ENCODE measurements around the gene ICAM4. TPM values are rescaled to one million over a fixed set of nuclear protein-coding genes. Genes with fewer than 3 reads are reported as not detected.

ICAM4 gene
- total and polyA plus RNA-seq, 9 of the 15 experiments (the other 6 are each of a cell fraction or from before 2014, with no cell fraction given), result 14.1 to 86.1 (median 29.6) TPM

GRCh38 chr19:10251792-10252694, 34.7 kb upstream of the ICAM4 start, which contains the start of gene MRPL4 (continued):
- TF ChIP-seq ZBTB5 (IDR thresholded peaks at IDR 0.05) (no peak), POLR3A (IDR thresholded peaks at IDR 0.05; ENCODE audit: borderline replicate concordance, extremely low read depth, insufficient read depth, insufficient read length) (no peak), ZFPM2 (CRISPR knock-in tag; IDR thresholded peaks at IDR 0.05) (no peak), MYBL2 (IDR thresholded peaks at IDR 0.05; ENCODE audit: low read depth) (no peak), MYBL2 (CRISPR knock-in tag; IDR thresholded peaks at IDR 0.05; ENCODE audit: borderline replicate concordance) (no peak), NFE2L1 (tag; IDR thresholded peaks at IDR 0.05; ENCODE audit: borderline replicate concordance, low read depth) (no peak), E2F3 (CRISPR knock-in tag; IDR thresholded peaks at IDR 0.05) (peak; percentile 55; the same call in 1 of the 2 replicates), ZHX1 (conservative IDR thresholded peaks at IDR 0.05; ENCODE audit: low read length) (no peak), PATZ1 (CRISPR knock-in tag; IDR thresholded peaks at IDR 0.05; ENCODE audit: borderline replicate concordance) (no peak), PCBP2 (IDR thresholded peaks at IDR 0.05; ENCODE audit: low read depth, low read length, poor library complexity, severe bottlenecking) (no peak), CC2D1A (IDR thresholded peaks at IDR 0.05) (no peak), CEBPB (tag; IDR thresholded peaks at IDR 0.05) (no peak), ZBTB26 (CRISPR knock-in tag; IDR thresholded peaks at IDR 0.05) (no peak), TCF3 (CRISPR knock-in tag; IDR thresholded peaks at IDR 0.05) (peak; percentile 55), ZC3H8 (IDR thresholded peaks at IDR 0.05) (no peak), SIRT6 (IDR thresholded peaks at IDR 0.05; ENCODE audit: low read depth, low read length) (no peak), VEZF1 (CRISPR knock-in tag; IDR thresholded peaks at IDR 0.05) (0 out of 2 replicates have a peak, but pooled peaks have one; percentile 29)
